ENCODE measurements around the gene CLCF1. TPM values are rescaled to one million over a fixed set of nuclear protein-coding genes. Genes with fewer than 3 reads are reported as not detected.

Gene CLCF1
- total RNA-seq, 2 experiments from 2014 or later = 0.79 to 0.81 TPM

DNA sequence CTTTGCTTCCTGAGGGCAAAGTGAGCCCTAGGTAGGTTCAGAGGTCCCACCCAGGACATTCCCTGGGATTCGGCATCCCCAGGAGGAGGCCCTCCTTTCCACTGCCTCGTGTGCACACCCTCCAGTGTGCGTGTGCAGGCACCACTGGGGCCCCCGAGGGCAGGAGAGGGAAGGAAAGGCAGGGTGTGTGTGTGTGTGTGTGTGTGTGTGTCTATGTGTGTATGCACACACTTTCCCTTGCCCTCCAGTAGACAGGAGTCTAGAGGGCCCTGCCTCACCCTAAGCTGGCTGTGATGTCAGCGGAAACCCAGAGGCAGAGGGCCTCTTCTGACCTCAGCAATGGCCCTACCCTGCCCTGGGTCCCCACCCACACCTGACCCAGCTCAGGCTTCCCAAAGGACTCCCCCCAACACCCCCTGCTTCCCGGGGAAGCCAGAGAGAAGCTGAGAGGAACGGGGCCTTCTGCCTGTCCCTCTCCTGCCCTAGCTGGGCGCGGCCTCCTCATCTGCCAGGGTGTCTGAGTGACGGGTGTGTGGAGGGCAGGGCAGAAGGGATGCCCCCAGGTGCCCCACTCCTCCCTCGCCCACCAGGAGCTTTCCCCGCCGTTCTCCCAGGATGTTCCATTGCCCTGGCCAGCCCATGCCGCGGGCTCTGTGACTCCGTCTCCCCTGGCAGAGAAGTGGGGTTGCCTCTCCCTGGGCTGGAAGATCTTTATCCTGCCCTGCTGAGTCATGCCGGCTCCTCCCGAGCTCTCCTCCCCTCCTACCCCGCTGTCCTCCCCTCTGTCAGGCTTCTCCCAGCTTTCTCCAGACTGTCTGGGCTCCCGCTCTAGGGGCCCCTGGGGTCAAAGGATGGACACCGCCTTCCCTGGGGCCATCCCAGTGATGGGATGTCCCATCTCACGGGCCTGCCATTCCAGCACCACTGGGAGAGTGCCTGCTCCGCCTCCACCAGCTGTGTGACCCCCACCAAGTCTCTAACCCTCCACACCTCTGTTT lies 6.0 kb upstream of the CLCF1 start:
- no peak overlapping the region for H3K27ac Mint-ChIP-seq
- peaks cover 12% of the 10 kb centered on the region for H3K4me1 Mint-ChIP-seq (ENCODE audit: low read depth)
- peaks cover 11% of the 10 kb centered on the region for H3K27me3 Mint-ChIP-seq
- ATAC-seq (no peak), DNase-seq (no peak)
- TF ChIP-seq, protein P1, sequence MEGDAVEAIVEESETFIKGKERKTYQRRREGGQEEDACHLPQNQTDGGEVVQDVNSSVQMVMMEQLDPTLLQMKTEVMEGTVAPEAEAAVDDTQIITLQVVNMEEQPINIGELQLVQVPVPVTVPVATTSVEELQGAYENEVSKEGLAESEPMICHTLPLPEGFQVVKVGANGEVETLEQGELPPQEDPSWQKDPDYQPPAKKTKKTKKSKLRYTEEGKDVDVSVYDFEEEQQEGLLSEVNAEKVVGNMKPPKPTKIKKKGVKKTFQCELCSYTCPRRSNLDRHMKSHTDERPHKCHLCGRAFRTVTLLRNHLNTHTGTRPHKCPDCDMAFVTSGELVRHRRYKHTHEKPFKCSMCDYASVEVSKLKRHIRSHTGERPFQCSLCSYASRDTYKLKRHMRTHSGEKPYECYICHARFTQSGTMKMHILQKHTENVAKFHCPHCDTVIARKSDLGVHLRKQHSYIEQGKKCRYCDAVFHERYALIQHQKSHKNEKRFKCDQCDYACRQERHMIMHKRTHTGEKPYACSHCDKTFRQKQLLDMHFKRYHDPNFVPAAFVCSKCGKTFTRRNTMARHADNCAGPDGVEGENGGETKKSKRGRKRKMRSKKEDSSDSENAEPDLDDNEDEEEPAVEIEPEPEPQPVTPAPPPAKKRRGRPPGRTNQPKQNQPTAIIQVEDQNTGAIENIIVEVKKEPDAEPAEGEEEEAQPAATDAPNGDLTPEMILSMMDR (IDR thresholded peaks at IDR 0.05) = no peak
- intact Hi-C loops (cut with micrococcal nuclease) = no loop called here
- no peak overlapping the region for H3K4me3 Mint-ChIP-seq
- H3K36me3 Mint-ChIP-seq (ENCODE audit: low read depth) = no peaks in the 10 kb centered on the region
- no peaks in the 10 kb centered on the region for H3K9me3 Mint-ChIP-seq
- CTCF ChIA-PET = interaction anchor here (1.2 to 30.8 kb wide), 4 partner anchors 16 to 35 kb away, joined by 3 to 883 read pairs (median 90); partner anchors contain the start of genes POLD4 and PPP1CA
- POLR2A ChIA-PET = interaction anchor here (1.6 kb wide), 1 partner anchor 140 kb away, joined by 6 read pairs; no protein-coding TSS in a partner anchor

DNA sequence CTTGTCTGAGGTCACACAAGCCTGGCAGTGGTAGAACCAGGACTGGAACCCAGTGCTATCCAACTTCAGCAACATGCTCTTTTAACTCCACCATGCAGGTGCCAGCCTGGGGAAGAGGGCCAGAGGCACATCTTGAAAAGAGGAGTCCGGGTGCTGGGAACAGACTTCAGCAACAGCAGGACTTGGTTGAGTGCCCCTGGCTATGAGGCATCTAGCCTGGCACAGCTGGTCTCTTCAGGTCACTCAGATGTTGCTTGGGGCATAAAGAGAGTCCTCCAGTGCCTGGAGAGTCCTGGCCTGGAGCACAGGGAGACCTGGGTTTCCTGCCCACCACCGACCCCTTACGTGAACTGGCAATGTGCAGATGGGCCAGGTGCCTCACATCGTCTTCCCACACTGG lies 5.1 kb upstream of the CLCF1 start:
- no peaks in the 10 kb centered on the region for H3K9me3 Mint-ChIP-seq
- H3K4me3 Mint-ChIP-seq = no peak overlapping the region
- DNase-seq = no peak
- H3K4me1 Mint-ChIP-seq (ENCODE audit: low read depth) = peaks cover 19% of the 10 kb centered on the region
- no peak for ATAC-seq
- H3K27me3 Mint-ChIP-seq = peaks cover 13% of the 10 kb centered on the region
- TF ChIP-seq, protein P1 (IDR thresholded peaks at IDR 0.05) = no peak
- POLR2A ChIA-PET = no interaction called here
- CTCF ChIA-PET = interaction anchor here (5.3 to 30.8 kb wide), 3 partner anchors 15 to 34 kb away, joined by 70 to 883 read pairs (median 109); partner anchors contain the start of gene POLD4
- no peaks in the 10 kb centered on the region for H3K36me3 Mint-ChIP-seq (ENCODE audit: low read depth)
- intact Hi-C loops (cut with micrococcal nuclease) = no loop called here
- H3K27ac Mint-ChIP-seq = no peak overlapping the region

DNA sequence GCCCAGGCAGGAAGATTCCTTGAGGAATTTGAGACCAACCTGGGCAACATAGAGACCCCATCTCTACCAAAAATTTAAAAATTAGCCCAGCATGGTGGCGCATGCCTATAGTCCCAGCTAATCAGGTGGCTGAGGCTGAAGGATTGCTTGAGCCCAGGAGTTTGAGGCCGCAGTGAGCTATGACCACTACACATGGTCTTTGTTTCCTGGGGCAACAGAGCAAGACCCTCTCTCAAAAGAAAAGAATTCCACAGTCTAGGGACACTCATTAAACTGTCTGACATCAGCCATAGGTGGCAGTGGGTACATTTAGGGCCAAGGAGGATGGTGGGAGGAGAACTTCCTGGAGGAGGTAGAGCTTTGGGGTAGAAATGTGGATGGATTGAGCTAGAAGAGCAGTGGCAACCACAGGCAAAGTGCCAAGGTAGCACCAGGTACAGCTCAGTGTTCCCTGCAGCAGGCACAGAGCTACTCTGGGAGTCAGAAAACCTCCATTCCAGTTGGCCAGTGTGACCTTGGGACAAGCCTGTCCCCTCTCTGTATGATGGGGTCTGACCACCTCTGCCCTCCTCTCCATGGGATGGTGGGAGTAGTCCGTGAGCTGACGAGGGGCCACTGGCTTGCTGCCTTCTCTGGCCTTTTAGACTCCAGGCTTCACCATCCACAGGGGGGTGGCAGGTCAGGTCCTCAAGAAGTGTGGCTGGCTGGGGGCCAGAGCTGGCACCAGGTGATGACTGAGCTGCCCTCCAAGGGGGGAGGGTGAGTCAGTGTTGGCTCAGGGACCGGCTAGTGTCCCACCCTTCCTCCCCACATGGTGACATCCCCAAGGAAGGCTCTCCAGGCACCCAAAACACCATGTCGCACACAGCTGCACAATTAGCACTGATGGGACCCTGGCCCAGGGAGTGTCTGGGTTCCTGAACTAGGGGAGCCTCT lies 3.7 kb upstream of the CLCF1 start:
- no peak overlapping the region for H3K27ac Mint-ChIP-seq
- no peak for DNase-seq
- no peaks in the 10 kb centered on the region for H3K36me3 Mint-ChIP-seq (ENCODE audit: low read depth)
- TF ChIP-seq, protein P1 (IDR thresholded peaks at IDR 0.05) = no peak
- intact Hi-C loops (cut with micrococcal nuclease) = no loop called here
- ATAC-seq = no peak
- POLR2A ChIA-PET = interaction anchor here (0.8 to 2.3 kb wide), 4 partner anchors 9 to 137 kb away, joined by 3 to 5 read pairs (median 3); no protein-coding TSS in a partner anchor
- CTCF ChIA-PET = interaction anchor here (0.9 to 30.8 kb wide), 5 partner anchors 15 to 115 kb away, joined by 3 to 883 read pairs (median 5); partner anchors contain the start of gene POLD4
- H3K4me3 Mint-ChIP-seq = no peak overlapping the region
- peaks cover 15% of the 10 kb centered on the region for H3K27me3 Mint-ChIP-seq
- H3K9me3 Mint-ChIP-seq = no peaks in the 10 kb centered on the region
- peaks cover 18% of the 10 kb centered on the region for H3K4me1 Mint-ChIP-seq (ENCODE audit: low read depth)

DNA sequence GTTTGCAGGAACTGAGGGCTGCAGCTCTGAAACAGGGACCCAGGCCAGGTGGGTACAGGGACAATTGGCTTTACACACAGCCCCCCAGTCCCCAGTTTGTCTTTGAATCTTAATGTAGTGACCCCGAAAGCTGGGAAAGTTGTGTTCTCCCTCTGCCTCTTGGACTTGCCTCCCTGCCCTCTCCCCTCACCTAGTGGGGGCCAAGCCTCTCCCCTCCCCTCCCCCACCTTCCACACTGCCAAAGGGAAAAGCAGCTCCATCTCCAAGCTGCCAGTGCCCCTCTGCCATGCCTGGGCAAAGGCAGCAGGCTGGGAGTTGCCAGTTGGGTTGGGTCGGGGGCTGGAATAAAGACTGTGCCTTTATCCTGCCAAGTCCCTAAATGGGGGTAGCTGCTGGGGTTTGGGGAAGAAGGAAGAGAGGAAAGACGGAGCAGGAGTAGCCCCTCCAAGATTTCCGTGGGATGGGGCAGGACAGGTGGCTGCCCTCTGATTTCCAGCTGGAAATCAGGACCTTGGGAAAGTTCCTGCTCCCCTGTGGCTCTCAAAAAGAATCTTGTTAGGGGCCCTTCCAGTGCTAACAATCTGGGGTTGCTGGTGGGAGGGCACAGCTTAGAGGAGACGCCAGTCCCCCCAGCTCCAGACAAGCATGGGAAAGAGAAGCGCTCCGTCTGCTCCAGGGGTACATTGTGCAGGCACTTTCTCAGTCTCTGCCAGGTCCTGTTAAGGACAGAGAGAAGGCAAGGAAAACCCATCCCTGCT lies 2.8 kb upstream of the CLCF1 start:
- peaks cover 25% of the 10 kb centered on the region for H3K4me1 Mint-ChIP-seq (ENCODE audit: low read depth)
- H3K27me3 Mint-ChIP-seq = peaks cover 22% of the 10 kb centered on the region
- H3K9me3 Mint-ChIP-seq = no peaks in the 10 kb centered on the region
- ATAC-seq (no peak), DNase-seq (no peak)
- intact Hi-C loops (cut with micrococcal nuclease) = no loop called here
- TF ChIP-seq, protein P1 (IDR thresholded peaks at IDR 0.05) = no peak
- H3K36me3 Mint-ChIP-seq (ENCODE audit: low read depth) = no peaks in the 10 kb centered on the region
- ChIA-PET CTCF (interaction anchor here (1.2 to 30.8 kb wide), 4 partner anchors 14 to 114 kb away, joined by 3 to 883 read pairs (median 17); partner anchors contain the start of gene POLD4), POLR2A (interaction anchor here (1.9 to 2.3 kb wide), 2 partner anchors 22 to 27 kb away, joined by 4 to 5 read pairs; no protein-coding TSS in a partner anchor)
- H3K4me3 Mint-ChIP-seq = no peak overlapping the region
- no peak overlapping the region for H3K27ac Mint-ChIP-seq
